Neural progenitor cell (in vitro differentiated cells): ENCODE results near the gene CBX1. TPM values are rescaled to one million over a fixed set of nuclear protein-coding genes. Genes with fewer than 3 reads are reported as not detected.
"Not testable (repeated sequence)": the region's sequence is repeated elsewhere in the genome, so short reads cannot be mapped to it uniquely, and the experiment has no call there.

ENCODE experiments used
- DNase-seq: peaks from one replicate; pipeline ENCODE4 v3.0.0-alpha.2; 2016; ENCODE audit warnings: low spot score
- H2AFZ ChIP-seq: fragments of 200-600 bp; sonication (generic); replicated peaks from 2 replicates; pipeline ENCODE4 v1.6.1; 2016; ENCODE audit warnings: antibody characterized with exemption
- H3F3A ChIP-seq: fragments of 200-600 bp; sonication (generic); 2 replicates; pipeline ENCODE4 v1.6.1; 2016; ENCODE audit warnings: antibody characterized with exemption, low read depth
- H3K27ac ChIP-seq: fragments of 200-600 bp; sonication (generic); 2 replicates; pipeline ENCODE4 v1.5.1; 2016; ENCODE audit warnings: mild to moderate bottlenecking
- H3K27me3 ChIP-seq: fragments of 200-600 bp; sonication (generic); 2 replicates; pipeline ENCODE4 v1.6.1; 2016; ENCODE audit warnings: mild to moderate bottlenecking, moderate library complexity
- H3K36me3 ChIP-seq: fragments of 200-600 bp; sonication (generic); 2 replicates; pipeline ENCODE4 v1.5.1; 2016
- H3K4me1 ChIP-seq: fragments of 200-600 bp; sonication (generic); 2 replicates; pipeline ENCODE4 v1.6.1; 2016; ENCODE audit warnings: mixed run types
- H3K4me2 ChIP-seq: fragments of 200-600 bp; sonication (generic); 2 replicates; pipeline ENCODE4 v1.6.1; 2016
- H3K4me3 ChIP-seq: fragments of 200-600 bp; sonication (generic); 2 replicates; pipeline ENCODE4 v1.5.1; 2016
- H3K79me2 ChIP-seq: fragments of 200-600 bp; sonication (generic); 2 replicates; pipeline ENCODE4 v1.6.1; 2016; ENCODE audit warnings: low read depth
- H3K9ac ChIP-seq: fragments of 200-600 bp; sonication (generic); 2 replicates; pipeline ENCODE4 v1.6.1; 2016
- H3K9me3 ChIP-seq: fragments of 200-600 bp; sonication (generic); 2 replicates; pipeline ENCODE4 v1.5.1; 2016; ENCODE audit warnings: low read depth
- H4K20me1 ChIP-seq: fragments of 200-600 bp; sonication (generic); 2 replicates; pipeline ENCODE4 v1.6.1; 2016; ENCODE audit warnings: low read depth
- H3K27ac Mint-ChIP-seq: 3 replicates; pipeline ENCODE4 v1.8.0; 2021; ENCODE audit warnings: mixed read lengths
- H3K27me3 Mint-ChIP-seq: 2 replicates; pipeline ENCODE4 v1.8.0; 2022; ENCODE audit warnings: low read depth, mild to moderate bottlenecking, inconsistent platforms, moderate library complexity, mixed read lengths; ENCODE audit not compliant: insufficient read depth
- H3K36me3 Mint-ChIP-seq: 3 replicates; pipeline ENCODE4 v1.8.0; 2021; ENCODE audit warnings: mixed read lengths
- H3K4me1 Mint-ChIP-seq: 3 replicates; pipeline ENCODE4 v1.8.0; 2021; ENCODE audit warnings: mixed read lengths
- H3K4me3 Mint-ChIP-seq: 3 replicates; pipeline ENCODE4 v1.8.0; 2021; ENCODE audit warnings: mild to moderate bottlenecking, moderate library complexity, mixed read lengths
- H3K9me3 Mint-ChIP-seq: 3 replicates; pipeline ENCODE4 v1.8.0; 2020; ENCODE audit warnings: mixed read lengths
- CTCF ChIP-seq: fragments of 200-600 bp; sonication (generic); IDR thresholded peaks from 2 replicates; pipeline ENCODE4 v1.5.1; 2017; ENCODE audit warnings: antibody characterized with exemption, mild to moderate bottlenecking
- EZH2 ChIP-seq: fragments of 200-600 bp; sonication (generic); IDR thresholded peaks from 2 replicates; pipeline ENCODE4 v1.6.1; 2017; ENCODE audit warnings: antibody characterized with exemption, mild to moderate bottlenecking, moderate library complexity
- EZH2phosphoT487 ChIP-seq: fragments of 200-600 bp; sonication (generic); IDR thresholded peaks from 2 replicates; pipeline ENCODE4 v1.6.1; 2017; ENCODE audit warnings: antibody characterized with exemption
- total RNA-seq: library from RNA; depleted of rRNA; stranded (reverse); fragments of >200 nt; gene quantifications from 2 replicates; pipeline ENCODE4 v1.2.3, GENCODE V29; 2015; ENCODE audit warnings: low replicate concordance

Gene CBX1
- total RNA-seq, 1 donor from 2014 or later = 208 TPM

GRCh38 chr17:48037838-48038323, 63.4 kb downstream of the CBX1 start:
- DNase-seq = no peak
- H3K4me2 ChIP-seq = peak overlapping the region; percentile 98
- peaks cover 10% of the 10 kb centered on the region for H3F3A ChIP-seq
- peaks cover 55% of the 10 kb centered on the region for H3K27me3 ChIP-seq
- no peaks in the 10 kb centered on the region for H4K20me1 ChIP-seq
- peaks cover 3% of the 10 kb centered on the region for H3K4me1 ChIP-seq
- TF ChIP-seq EZH2 (peak; percentile 73), CTCF (no peak)
- Mint-ChIP-seq H3K4me1 (peaks cover 11% of the 10 kb centered on the region), H3K27me3 (peaks cover 17% of the 10 kb centered on the region), H3K9me3 (no peaks in the 10 kb centered on the region), H3K27ac (peak overlapping the region; percentile 34), H3K36me3 (no peaks in the 10 kb centered on the region), H3K4me3 (peak overlapping the region; percentile 84)
- H3K27ac ChIP-seq = no peak overlapping the region
- H3K79me2 ChIP-seq = no peaks in the 10 kb centered on the region
- H3K4me3 ChIP-seq = peak overlapping the region; percentile 72
- no peaks in the 10 kb centered on the region for H3K36me3 ChIP-seq
- H3K9ac ChIP-seq = no peak overlapping the region
- peak overlapping the region; percentile 91 for H2AFZ ChIP-seq
- no peaks in the 10 kb centered on the region for H3K9me3 ChIP-seq

GRCh38 chr17:48037036-48037837, 64.0 kb downstream of the CBX1 start, which contains the start of gene COPZ2:
COPZ2 (minus strand) TSS chr17:48037797; CDS start chr17:48037777, 20 bp downstream.
- Histone ChIP-seq H3K79me2 (no peaks in the 10 kb centered on the region), H3K9ac (no peak within 1 kb of the TSS), H3F3A (peaks cover 10% of the 10 kb centered on the region), H3K27me3 (peaks cover 61% of the 10 kb centered on the region), H2AFZ (peak within 1 kb of the TSS; percentile 94), H3K9me3 (no peaks in the 10 kb centered on the region), H4K20me1 (no peaks in the 10 kb centered on the region), H3K4me3 (peak within 1 kb of the TSS; percentile 72), H3K4me2 (peak within 1 kb of the TSS; percentile 98), H3K4me1 (peaks cover 3% of the 10 kb centered on the region), H3K36me3 (no peaks in the 10 kb centered on the region), H3K27ac (no peak within 1 kb of the TSS)
- H3K27ac Mint-ChIP-seq = peak within 1 kb of the TSS; percentile 34
- H3K36me3 Mint-ChIP-seq = no peaks in the 10 kb centered on the region
- H3K27me3 Mint-ChIP-seq = peaks cover 22% of the 10 kb centered on the region
- peak; percentile 70 for DNase-seq
- H3K9me3 Mint-ChIP-seq = no peaks in the 10 kb centered on the region
- peaks cover 12% of the 10 kb centered on the region for H3K4me1 Mint-ChIP-seq
- TF ChIP-seq CTCF (peak; percentile 59), EZH2phosphoT487 (peak; percentile 44), EZH2 (peak; percentile 66)
- peak within 1 kb of the TSS; percentile 84 for H3K4me3 Mint-ChIP-seq

- Histone ChIP-seq H3F3A (peaks cover 10% of the 10 kb centered on the region), H2AFZ (peak overlapping the region; percentile 94), H3K4me1 (peaks cover 3% of the 10 kb centered on the region), H4K20me1 (no peaks in the 10 kb centered on the region), H3K27me3 (peaks cover 61% of the 10 kb centered on the region), H3K27ac (no peak overlapping the region), H3K9ac (no peak overlapping the region), H3K4me3 (peak overlapping the region; percentile 72), H3K9me3 (no peaks in the 10 kb centered on the region), H3K4me2 (peak overlapping the region; percentile 98), H3K36me3 (no peaks in the 10 kb centered on the region), H3K79me2 (no peaks in the 10 kb centered on the region)
- no peak overlapping the region for H3K27ac Mint-ChIP-seq
- peaks cover 24% of the 10 kb centered on the region for H3K27me3 Mint-ChIP-seq
- no peak for TF ChIP-seq EZH2
- no peak for TF ChIP-seq CTCF
- no peak for TF ChIP-seq EZH2phosphoT487
- no peaks in the 10 kb centered on the region for H3K36me3 Mint-ChIP-seq
- peaks cover 12% of the 10 kb centered on the region for H3K4me1 Mint-ChIP-seq
- peak overlapping the region; percentile 81 for H3K4me3 Mint-ChIP-seq
- H3K9me3 Mint-ChIP-seq = no peaks in the 10 kb centered on the region
- DNase-seq = no peak
Observed at GRCh38 chr17:48036693-48037035, 64.6 kb downstream of the CBX1 start.

GRCh38 chr17:48034734-48035133, 66.5 kb downstream of the CBX1 start:
- H3K27me3 ChIP-seq = peaks cover 59% of the 10 kb centered on the region
- H2AFZ ChIP-seq, H3K27ac Mint-ChIP-seq, H3K36me3 ChIP-seq, H3K4me3 ChIP-seq, H3K4me3 Mint-ChIP-seq, H4K20me1 ChIP-seq, H3K4me2 ChIP-seq, H3K27ac ChIP-seq, H3K9me3 Mint-ChIP-seq, H3K4me1 ChIP-seq, H3K36me3 Mint-ChIP-seq, H3K79me2 ChIP-seq, H3F3A ChIP-seq, H3K9ac ChIP-seq, H3K9me3 ChIP-seq, DNase-seq: not testable (repeated sequence)
- peaks cover 12% of the 10 kb centered on the region for H3K4me1 Mint-ChIP-seq
- peaks cover 24% of the 10 kb centered on the region for H3K27me3 Mint-ChIP-seq
